Muscle layer of duodenum (tissue), 2 donors: ENCODE results near the gene IFT20.
"Not testable (repeated sequence)": the region's sequence is repeated elsewhere in the genome, so short reads cannot be mapped to it uniquely, and the experiment has no call there.

Experiments used
- H3K27ac ChIP-seq: one replicate; pipeline ENCODE4 v1.7.0; 2013; ENCODE audit warnings: mild to moderate bottlenecking, low read length
- H3K27me3 ChIP-seq: one replicate; pipeline ENCODE4 v1.7.0; 2013; ENCODE audit warnings: low read depth, mild to moderate bottlenecking, control low read depth, low read length
- H3K36me3 ChIP-seq, 2 donors: one replicate each; pipeline ENCODE4 v1.7.0; 2013; ENCODE audit warnings: low read length in 2 of 2, control low read depth in 1 of 2, mild to moderate bottlenecking in 1 of 2; ENCODE audit not compliant: insufficient read depth in 2 of 2, control insufficient read depth in 1 of 2
- H3K4me1 ChIP-seq, 2 donors: one replicate each; pipeline ENCODE4 v1.7.0; 2013; ENCODE audit warnings: low read length in 2 of 2, mild to moderate bottlenecking in 2 of 2, control low read depth in 1 of 2, moderate library complexity in 1 of 2; ENCODE audit not compliant: insufficient read depth in 2 of 2, control insufficient read depth in 1 of 2
- H3K4me3 ChIP-seq, 2 donors: one replicate each; pipeline ENCODE4 v1.7.0; 2013; ENCODE audit warnings: low read length in 2 of 2, low read depth in 1 of 2, mild to moderate bottlenecking in 1 of 2
- H3K9me3 ChIP-seq, 2 donors: one replicate each; pipeline ENCODE4 v1.7.0; 2013; ENCODE audit warnings: low read length in 2 of 2, control low read depth in 1 of 2, mild to moderate bottlenecking in 1 of 2; ENCODE audit not compliant: control insufficient read depth in 1 of 2
- donor health status: healthy.

Gene IFT20

GRCh38 chr17:28292878-28293277 lies 42.4 kb downstream of the IFT20 start:
- H3K9me3 ChIP-seq, H3K27ac ChIP-seq, H3K27me3 ChIP-seq, H3K36me3 ChIP-seq, H3K4me1 ChIP-seq, H3K4me3 ChIP-seq: not testable (repeated sequence)

DNA sequence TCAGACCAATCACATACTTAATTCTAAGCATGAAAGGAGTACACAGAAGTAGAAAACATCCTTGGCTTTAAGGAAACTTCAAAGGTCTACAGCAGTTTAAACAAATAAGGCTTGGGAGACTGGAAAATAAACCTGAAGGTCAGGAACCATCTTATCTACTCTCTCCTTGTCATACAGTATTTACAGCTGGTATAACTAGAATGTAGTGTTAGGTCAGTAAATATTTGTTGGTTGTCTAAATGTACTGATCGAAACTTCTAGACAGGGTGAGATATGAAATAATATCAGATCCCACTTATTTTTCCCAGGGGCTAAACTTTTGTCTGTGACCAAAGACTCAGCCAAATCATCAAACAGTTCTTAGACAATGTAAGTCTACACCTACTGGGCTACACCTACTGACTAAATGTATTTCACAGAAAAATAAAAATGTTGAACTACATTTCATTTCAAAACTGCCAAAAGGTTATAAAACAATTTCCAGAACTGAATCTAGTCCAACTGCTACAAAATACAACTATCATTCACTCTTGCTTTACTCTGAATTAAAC lies 43.4 kb downstream of the IFT20 start:
- Histone ChIP-seq H3K9me3 (no peaks in the 10 kb centered on the region), H3K36me3 (no peaks in the 10 kb centered on the region), H3K27ac (no peak overlapping the region), H3K4me3 (no peak overlapping the region), H3K27me3 (no peaks in the 10 kb centered on the region), H3K4me1 (no peaks in the 10 kb centered on the region)

DNA sequence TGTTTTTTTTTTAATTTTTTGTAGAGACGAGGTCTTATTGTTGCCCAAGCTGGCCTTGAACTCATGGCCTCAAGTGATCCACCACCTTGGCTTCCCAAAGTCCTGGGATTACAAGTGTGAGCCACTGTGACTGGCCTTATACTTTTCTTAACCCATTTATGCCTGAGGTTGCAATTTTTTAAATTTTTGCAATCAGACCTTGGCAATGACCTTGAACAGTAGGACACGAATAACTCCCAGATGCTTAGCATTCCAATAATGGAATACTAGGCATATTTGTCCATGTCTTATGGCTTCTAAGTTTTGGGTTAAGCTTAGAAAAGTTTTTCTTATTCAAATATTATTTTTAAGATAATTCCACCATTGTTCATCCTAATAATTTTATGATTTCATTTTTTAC lies 44.6 kb downstream of the IFT20 start:
- Histone ChIP-seq H3K27ac (no peak overlapping the region), H3K9me3 (no peaks in the 10 kb centered on the region), H3K36me3 (no peaks in the 10 kb centered on the region), H3K27me3 (no peaks in the 10 kb centered on the region), H3K4me3 (no peak overlapping the region), H3K4me1 (no peaks in the 10 kb centered on the region)

GRCh38 chr17:28285965-28286364 lies 49.3 kb downstream of the IFT20 start:
- Histone ChIP-seq H3K4me1 (no peaks in the 10 kb centered on the region), H3K36me3 (no peaks in the 10 kb centered on the region), H3K9me3 (no peaks in the 10 kb centered on the region), H3K27me3 (no peaks in the 10 kb centered on the region), H3K27ac (no peak overlapping the region), H3K4me3 (no peak overlapping the region)

- Histone ChIP-seq H3K27ac (no peak overlapping the region), H3K4me3 (no peak overlapping the region), H3K36me3 (no peaks in the 10 kb centered on the region), H3K27me3 (no peaks in the 10 kb centered on the region), H3K4me1 (no peaks in the 10 kb centered on the region), H3K9me3 (no peaks in the 10 kb centered on the region)
These were observed 52.7 kb downstream of the IFT20 start for GRCh38 chr17:28282596-28282995.

GRCh38 chr17:28280826-28281225 lies 54.4 kb downstream of the IFT20 start:
- no peak overlapping the region for H3K27ac ChIP-seq
- H3K4me1 ChIP-seq, result no peaks in the 10 kb centered on the region
- H3K9me3 ChIP-seq, result no peaks in the 10 kb centered on the region
- H3K36me3 ChIP-seq, result no peaks in the 10 kb centered on the region
- H3K27me3 ChIP-seq, result no peaks in the 10 kb centered on the region
- H3K4me3 ChIP-seq, result no peak overlapping the region

- no peaks in the 10 kb centered on the region for H3K36me3 ChIP-seq
- no peaks in the 10 kb centered on the region for H3K4me1 ChIP-seq
- no peak overlapping the region for H3K4me3 ChIP-seq
These were observed 55.9 kb downstream of the IFT20 start for GRCh38 chr17:28279411-28279810.

More at GRCh38 chr17:28279411-28279810, 55.9 kb downstream of the IFT20 start:
- H3K9me3 ChIP-seq, result no peaks in the 10 kb centered on the region
- no peaks in the 10 kb centered on the region for H3K27me3 ChIP-seq
- H3K27ac ChIP-seq, result no peak overlapping the region
